Dermis blood vessel endothelial cell (primary cell): ENCODE data around the gene FAM76B. TPM values are rescaled to one million over a fixed set of nuclear protein-coding genes. Genes with fewer than 3 reads are reported as not detected.
"Not testable (repeated sequence)": the region's sequence is repeated elsewhere in the genome, so short reads cannot be mapped to it uniquely, and the experiment has no call there.

Experiments
- DNase-seq: peaks from one replicate; pipeline ENCODE4 v3.0.0; 2010
- total RNA-seq: library from RNA; depleted of rRNA; stranded (reverse); fragments of >200 nt; gene quantifications from 2 replicates; pipeline ENCODE4 v1.2.3, GENCODE V29; 2014

The FAM76B gene
- 30.6 and 39.0 TPM in 2 replicates for total RNA-seq

DNA sequence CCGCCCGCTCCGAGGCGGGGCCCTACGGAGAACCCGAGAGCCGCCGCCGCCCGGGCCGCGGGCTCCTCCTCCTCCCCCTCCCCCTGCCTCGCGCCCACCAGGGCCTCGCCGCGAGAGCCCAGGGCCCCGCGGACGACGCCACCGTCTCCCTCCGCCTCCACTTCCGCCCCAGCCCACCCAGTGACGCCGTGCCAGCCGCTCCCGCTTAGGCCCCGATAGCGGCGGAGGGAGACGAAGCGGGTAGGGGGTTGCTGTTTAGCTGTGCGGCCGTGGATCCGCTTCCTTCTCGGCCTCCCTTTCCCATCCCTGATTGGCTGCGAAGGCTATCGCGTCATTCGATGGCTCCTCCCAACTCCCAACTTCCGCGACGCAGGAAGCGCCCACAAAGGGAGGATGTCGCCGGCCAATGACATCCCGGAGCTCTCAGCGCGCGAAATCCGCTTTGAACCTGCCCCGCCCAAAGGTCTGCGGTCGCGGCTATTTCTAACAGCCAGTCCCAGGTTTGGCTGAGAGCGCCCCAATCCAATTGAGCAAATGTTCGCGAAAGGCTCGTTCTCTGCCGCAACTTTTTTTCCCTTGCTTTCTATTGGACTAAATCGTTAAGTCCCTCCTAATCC lies at the start of gene FAM76B:
Gene FAM76B (minus strand): TSS at position 277 of the 617 bp plus-strand sequence. CDS start 304 bp downstream, outside the sequence.
- DNase-seq, result peak; percentile 99

DNA sequence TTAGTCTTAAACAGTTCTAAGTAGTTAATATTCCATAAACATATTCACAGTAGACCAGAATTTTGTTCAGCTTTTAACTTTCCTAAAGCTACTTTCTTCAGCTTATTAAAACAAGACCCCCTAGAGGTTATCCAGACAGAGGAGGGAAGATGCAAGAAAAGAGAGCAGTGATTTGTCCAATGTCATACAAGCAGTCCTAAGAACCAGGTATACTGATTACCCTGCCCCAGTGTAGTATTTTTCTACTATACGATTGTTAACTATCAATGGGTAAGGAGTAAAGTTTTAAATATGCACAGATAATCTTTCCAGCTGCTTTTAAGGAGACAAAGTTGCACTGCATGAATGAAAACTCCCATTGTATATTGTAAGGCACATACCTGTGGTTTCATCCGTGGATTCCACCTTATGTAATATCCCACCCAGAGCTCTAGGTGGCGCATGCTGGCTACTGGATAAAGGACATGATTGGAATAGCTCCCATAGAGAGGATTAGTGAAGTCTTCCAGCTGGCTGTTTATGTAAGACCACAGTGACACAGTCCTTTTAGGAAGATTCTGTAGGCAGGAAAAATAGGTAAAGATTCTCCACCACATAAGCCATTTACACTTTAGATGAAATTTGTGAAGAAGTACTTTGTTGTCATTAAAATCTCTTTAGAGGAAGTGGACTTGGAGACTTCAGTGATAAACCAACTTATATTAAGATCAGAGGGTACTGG lies 46.3 kb upstream of the FAM76B start:
- peak; percentile 85 for DNase-seq

DNA sequence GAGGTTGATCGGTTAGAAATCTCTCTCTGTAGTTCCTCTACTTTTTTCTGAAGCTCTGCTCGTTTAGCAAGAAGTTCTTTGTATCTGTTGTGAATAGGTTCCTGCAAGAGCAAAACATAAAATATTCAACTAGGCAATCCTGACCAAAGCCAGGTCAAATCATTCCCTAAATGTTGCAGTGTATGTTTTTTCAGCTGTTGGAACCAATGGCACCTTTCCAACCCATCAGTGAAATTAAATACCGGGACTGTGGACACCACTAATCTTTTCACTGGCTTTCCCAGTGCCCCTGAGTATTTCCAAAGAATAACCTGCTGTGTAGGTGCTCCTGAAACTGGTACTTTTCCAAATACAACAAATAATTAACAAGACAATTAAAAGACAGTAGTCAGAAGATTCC lies 45.8 kb upstream of the FAM76B start:
- DNase-seq, result no peak

DNA sequence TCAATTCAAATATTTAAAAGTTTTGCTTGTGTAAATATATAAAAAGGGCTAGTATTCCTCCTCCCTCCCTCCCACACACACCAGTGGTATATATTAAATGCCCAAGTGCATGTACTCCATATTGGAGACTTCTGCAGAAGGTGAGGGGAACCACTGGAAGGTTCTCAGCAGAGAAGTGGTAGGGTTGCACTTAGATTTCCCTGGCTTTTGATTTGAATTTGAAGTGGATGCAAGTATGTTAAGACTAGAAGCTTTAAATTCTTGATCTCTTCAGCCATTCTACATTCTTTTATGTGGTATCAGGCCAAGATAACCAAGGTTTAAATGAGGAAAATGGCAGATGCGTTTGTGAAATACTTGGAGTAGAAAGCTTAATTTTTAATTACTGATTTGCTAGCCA lies 43.8 kb upstream of the FAM76B start:
- no peak for DNase-seq

DNA sequence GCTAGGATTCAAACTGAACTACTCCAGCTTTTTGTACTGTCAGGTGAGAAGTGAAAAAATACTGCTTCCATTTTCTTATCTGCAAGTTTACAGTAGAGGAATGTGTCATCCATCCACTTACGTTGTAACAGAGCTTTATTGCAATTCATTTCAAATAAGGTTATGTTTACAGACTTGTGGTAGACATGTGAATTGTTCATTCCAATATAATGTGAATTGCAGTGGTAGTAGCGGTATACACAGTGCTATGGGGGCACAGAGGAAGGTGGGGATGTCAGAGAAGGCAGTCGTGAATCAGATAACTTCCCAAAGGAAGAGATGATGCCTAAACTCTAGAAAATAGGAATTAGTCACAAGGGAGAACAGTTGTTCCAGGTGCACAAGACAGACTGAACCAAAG lies 43.2 kb upstream of the FAM76B start:
- DNase-seq, result no peak

DNA sequence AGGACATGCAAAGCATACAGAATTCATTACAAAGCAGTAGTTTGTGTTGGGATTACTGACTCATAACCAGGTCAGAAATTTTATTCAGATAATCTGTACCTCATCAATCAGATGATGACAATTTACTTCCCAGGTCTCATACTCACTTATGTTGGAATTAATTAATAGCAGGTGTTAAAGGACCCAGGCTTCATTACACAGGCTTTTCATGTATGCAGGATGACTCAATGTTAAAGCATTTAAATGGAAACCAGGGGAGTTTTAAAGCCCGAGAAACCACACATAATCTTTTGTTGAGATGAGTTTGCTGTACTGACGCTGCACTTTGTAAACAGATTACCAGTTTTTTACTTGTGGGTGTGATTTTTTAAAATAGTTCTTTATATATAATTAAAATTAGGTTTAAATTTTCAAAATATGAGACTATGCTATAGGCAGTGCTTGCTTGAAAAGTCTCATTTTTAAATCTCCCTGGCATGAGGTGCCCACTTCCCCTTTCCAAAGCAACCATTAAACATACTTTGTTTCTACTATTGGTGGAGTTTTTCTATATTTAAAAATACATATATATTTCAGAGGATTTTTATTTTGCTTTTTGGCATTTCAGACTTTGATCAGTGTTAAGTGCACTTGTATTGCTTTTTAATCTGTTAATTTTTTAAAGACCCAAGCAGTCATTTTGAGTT lies 41.8 kb upstream of the FAM76B start:
- DNase-seq, result peak; percentile 5

DNA sequence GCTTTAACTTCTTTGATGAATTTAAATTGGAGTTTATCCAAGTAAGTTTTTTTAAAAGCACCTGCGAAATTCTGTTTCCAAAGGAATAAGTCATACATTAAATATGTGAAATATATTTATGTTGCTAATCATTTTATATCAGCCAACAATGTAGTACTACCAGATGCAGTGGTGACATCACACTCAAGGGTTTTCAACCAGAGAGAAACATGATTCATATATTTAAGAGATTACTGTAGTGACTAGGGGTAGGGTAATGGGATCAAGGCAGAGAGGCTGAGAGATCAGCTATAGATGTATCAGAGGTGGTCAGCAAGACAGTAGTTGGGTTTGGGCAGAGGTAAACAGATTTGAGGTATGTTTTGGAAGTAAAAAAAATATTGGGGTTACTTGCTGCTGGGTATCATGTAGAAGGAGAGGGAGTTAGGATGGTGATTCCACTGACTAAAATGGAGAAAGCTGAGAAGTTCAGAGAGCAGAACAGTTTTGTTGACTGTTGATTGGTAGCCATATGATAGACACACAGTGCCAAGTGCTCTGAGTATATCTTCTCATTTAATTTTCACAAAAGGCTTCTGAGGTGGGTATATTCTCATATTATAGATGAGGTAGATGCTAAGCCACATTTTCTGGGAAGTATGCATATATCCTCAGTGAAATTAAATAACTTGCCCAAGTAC lies 40.1 kb upstream of the FAM76B start:
- no peak for DNase-seq

DNA sequence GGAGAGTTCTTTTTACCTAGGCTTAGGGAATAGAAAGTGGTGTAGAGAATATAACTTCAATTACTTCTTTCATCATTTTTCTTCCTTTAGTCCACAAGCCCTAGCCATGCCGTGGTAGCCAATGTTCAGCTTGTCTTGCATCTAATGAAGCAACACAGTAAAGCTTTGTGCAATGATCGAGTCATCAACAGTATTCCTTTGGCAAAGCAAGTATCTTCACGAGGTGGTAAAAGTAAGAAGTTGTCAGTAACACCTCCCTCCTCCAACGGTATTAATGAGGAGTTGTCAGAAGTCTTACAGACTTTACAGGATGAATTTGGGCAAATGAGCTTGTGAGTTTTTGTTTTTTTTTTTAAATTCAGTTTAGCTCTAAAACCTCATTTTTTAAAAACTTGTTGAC lies 38.1 kb upstream of the FAM76B start:
- DNase-seq, result no peak

DNA sequence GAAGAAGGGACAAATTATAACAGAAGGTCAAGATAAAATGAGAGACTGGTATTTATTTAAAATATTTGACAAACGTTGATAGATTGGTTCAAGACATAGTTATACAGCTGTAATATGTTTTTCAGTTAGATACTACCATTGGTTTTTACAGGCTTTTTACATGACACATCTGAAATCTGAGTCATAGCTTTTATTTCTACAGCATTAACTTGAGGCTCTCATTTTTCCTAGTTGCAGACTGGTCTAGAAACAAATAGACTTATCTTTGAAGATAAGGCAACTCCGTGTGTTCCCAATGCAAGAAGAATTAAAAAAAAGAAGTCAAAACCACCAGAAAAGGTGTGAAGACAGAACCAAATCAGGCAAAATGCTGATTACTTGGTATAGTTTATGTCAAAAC lies 32.1 kb upstream of the FAM76B start:
- no peak for DNase-seq

DNA sequence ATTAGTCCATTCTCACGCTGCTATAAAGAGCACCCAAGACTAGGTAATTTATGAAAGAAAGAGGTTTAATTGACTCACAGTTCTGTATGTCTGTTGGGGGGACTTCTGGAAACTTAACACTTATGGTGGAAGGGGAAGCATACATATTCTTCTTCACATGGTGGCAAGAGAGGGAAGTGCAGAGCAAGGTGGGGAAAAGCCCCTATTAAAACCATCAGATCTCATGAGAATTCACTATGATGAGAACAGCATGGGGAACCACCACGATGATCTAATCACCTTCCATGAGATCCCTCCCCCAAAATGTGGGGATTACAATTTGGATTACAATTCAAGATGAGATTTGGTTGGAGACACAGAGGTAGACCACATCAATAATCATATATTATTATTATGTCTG lies 26.5 kb upstream of the FAM76B start:
- no peak for DNase-seq

DNA sequence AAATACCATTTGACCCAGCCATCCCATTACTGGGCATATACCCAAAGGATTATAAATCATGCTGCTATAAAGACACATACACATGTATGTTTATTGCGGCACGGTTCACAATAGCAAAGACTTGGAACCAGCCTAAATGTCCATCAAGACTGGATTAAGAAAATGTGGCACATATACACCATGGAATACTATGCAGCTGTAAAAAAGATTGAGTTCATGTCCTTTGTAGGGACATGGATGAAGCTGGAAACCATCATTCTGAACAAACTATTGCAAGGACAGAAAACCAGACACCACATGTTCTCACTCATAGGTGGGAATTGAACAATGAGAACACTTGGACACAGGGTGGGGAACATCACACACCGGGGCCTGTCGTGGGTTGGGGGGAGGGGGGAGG lies 21.5 kb upstream of the FAM76B start:
- DNase-seq, result not testable (repeated sequence)

DNA sequence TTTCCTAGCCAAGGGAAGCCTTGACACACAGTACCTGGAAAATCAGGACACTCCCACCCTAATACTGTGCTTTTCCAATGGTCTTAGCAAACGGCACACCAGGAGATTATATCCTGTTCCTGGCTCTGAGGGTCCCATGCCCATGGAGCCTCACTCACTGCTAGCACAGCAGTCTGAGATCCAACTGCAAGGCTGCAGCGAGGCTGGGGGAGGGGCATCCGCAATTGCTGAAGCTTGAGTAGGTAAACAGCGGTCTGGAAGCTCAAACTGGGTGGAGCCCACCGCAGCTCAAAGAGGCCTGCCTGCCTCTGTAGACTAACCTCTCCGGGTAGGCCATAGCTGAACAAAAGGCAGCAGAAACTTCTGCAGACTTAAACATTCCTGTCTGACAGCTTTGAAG lies 16.9 kb upstream of the FAM76B start:
- DNase-seq, result not testable (repeated sequence)

DNA sequence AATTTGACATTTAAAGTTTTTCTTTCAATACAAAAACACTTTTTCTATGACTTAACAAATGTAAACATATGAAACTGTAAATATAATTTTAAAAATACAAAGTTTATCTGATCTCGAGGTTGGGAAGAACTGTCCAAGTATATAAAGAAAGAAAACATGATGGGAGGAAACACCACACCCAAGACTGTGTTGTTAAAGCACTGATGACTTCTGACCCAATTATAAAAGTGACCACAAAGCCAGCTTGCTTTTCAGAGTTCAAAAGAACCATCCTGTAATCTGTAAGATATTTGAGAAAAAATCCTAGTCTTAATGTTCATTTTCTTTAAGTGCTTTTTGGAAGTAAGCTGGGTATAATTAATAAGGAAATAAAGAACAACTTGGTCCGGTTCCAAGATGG lies 16.3 kb upstream of the FAM76B start:
- DNase-seq, result no peak

DNA sequence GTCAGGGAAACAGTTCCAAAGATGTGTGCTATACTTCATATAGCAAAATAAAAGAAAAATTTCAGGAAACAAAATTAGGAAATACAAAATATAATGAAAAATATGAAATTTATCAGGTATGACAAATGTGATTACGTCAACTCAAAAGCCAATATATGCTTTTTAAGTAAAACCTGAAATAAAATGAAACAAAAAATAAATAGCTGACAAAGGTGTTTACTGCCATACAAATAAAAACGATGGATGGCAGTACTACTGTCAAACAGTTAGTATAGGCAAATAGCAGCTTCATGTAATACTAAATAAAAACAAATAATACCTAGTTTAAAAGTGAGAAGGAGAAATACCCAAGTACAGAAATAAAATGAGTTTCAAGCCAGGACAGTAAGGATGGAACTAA lies 14.4 kb upstream of the FAM76B start:
- no peak for DNase-seq

DNA sequence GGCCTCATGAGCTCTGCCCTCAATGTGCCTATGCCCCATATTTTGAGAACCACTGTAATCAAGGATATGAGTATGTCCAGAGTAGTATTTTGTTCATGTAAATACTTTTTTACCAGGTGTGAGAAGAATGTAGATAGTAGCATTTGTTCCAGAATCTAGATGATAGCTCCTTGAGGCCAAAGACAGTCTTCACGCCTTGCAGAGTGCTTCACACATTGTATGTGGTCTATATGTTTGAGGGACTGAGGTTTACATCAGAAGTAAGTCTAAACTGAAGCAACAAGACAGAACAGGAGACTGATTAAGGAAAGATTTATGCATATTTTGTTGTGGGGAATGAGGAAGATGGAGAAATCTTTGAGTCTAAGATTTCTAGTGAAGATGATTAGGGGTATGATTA lies 13.2 kb upstream of the FAM76B start:
- DNase-seq, result no peak

DNA sequence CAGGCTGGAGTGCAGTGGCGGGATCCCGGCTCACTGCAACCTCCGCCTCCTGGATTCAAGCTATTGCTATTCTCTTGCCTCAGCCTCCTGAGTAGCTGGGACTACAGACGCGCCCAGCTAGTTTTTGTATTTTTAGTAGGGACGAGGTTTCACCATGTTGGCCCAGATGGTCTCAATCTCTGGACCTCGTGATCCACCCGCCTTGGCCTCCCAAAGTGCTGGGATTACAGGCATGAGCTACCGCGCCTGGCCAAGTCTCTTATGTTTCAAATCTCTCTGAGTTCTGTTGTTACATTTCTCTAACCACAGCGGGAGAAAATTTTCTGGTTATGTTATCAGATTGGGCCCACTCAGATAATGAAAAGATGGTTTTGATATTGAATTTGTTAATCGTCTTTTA lies 10.9 kb upstream of the FAM76B start:
- no peak for DNase-seq

DNA sequence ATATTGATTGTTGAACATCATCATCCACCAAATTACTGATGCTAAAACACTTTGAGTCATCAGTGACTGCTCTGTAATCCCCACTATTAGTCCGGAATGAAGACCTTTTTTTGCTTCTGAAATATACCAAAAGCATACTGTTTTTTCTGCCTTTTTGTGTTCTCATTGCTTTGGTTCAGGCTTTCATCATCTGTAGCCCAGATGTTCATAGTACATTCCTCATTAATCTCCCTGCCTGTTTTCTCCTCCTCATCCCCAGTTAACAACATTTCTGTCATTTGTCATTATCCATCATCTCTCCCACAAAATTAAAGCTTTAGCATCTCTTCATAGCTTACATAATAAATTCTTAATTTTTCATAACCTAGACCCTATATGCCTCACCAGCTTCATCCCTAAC lies 10.0 kb upstream of the FAM76B start:
- no peak for DNase-seq

DNA sequence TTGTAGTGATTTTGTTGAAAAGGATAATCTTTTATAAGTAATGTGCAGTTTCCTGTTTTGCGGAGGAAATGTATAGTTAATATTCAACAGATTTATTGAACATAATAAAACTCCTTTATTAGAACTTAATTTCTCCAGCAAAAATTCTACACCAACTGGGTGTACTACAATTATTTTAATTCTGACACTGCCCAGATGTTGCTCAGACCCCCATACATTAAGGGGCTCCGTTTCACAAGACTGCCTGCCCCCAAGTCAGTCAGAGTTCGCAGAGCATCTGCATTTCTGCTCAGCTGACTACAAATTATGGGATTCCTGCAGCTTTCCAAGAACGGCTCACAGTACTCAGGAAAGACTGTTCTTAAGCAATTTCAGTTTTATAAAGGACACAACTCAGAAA lies 6.9 kb upstream of the FAM76B start:
- no peak for DNase-seq

DNA sequence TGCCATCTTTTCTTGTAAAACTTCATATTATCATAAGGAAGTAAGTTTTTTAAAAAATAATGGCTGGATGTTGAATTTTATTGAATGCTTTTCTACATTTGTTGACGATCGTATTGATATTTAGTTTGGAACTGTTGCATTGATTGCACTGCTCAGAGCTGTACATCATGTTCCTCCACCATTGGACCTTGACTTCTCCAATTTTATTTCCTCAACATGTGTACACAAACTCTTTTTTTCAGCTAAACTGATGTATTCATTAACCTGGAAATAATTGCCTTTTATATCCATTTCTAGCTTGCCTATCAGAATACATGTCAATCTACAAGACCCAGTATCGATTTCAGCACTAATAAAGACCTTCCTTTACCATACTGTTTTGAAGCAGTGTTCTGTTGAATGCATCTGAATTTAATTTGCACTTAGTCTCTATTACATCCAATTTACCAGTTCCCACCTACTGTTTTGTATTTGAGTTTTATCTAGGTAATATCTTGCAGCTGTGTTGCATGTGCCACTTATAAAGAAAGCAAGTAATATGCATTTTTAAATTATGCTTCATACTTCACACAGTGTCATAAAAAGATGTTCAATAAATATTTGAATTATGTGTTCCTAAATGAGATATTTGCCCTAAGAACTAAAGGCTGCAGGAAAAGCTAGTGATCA lies 6.2 kb upstream of the FAM76B start:
- DNase-seq, result no peak

DNA sequence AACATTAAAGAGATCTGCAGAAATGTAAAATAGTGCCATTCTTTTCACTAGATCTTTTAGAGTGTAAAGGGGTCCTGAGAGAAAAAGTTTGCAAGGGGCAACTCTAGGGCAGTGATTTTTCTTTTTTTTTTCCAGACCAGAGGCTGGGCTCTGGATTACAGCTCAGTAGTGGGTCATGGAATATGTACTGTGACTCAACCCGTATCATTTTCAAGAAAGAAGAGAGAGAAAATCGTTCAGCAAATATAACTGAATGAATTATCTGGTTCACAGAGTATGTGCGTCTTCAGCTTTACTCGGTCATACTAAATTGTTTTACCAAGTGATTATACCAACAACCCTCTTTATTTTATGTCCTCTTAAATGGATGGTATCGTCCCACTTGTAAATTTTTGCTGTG lies 4.5 kb upstream of the FAM76B start:
- no peak for DNase-seq

DNA sequence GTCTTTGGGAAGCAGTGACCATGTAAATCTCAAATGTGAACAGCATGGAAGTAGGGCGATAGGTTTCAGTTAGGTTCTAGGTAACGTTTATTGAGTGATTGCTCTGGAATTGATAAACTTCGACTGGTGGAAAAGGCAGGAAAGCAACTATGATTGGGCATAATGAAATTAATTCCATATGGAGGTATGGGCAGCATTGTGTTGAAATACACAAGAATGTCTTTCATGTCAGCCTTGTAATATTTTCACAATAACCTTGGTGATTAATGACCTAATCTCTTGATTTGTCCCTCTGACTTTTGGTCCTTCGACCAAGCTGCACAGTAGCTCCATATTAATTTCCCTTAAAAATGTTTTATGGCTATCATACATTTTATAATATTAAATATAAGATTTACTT lies 3.5 kb upstream of the FAM76B start:
- DNase-seq, result no peak

DNA sequence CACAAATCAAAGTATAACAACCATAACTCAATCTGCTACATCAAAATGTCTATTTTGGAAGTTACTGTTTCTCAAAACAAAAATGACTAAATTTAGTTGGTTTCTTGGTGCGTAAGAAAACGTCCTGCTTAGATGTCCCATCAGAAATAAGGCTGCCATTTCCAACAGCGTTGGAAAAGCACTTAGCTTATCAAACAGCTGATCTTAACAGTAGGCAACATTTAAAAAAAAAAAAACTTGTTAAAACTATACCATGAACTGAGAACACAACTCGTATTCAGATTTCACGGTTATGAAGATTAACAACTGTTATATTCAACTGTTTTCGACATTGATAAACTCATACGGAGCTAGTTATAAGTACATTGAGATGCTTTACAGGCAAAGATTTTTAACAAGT lies 3.1 kb upstream of the FAM76B start:
- DNase-seq, result no peak

DNA sequence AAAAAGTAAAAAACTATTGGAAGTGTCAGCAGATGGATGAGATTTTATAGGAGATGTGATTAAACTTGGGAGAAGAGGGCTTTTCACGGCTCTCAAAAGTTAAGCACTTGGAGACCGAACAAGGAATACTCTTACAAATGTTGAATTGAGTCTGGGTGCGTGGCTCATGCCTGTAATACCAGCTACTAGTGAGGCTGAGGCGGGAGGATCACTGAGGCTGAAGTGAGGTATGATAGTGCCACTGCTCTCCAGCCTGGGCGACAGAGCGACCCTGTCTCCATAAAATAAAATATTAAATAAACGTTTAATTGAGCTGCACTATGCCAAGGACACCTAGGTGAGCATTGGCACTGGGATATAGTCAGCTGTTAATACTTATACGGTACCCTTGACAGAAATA lies 2.6 kb upstream of the FAM76B start:
- no peak for DNase-seq
